Stimulated activated CD4-positive, alpha-beta T cell treated with anti-CD3 and anti-CD28 coated beads, Interleukin-4, amount 100 ng/mL, for 24 hours (primary cell): ENCODE measurements around the gene SLC29A4.
"Not testable (repeated sequence)": the region's sequence is repeated elsewhere in the genome, so short reads cannot be mapped to it uniquely, and the experiment has no call there.

Source experiments
- DNase-seq: peaks from one replicate; pipeline ENCODE4 v3.0.0-alpha.2; 2020

SLC29A4 gene, protein sequence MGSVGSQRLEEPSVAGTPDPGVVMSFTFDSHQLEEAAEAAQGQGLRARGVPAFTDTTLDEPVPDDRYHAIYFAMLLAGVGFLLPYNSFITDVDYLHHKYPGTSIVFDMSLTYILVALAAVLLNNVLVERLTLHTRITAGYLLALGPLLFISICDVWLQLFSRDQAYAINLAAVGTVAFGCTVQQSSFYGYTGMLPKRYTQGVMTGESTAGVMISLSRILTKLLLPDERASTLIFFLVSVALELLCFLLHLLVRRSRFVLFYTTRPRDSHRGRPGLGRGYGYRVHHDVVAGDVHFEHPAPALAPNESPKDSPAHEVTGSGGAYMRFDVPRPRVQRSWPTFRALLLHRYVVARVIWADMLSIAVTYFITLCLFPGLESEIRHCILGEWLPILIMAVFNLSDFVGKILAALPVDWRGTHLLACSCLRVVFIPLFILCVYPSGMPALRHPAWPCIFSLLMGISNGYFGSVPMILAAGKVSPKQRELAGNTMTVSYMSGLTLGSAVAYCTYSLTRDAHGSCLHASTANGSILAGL

DNA sequence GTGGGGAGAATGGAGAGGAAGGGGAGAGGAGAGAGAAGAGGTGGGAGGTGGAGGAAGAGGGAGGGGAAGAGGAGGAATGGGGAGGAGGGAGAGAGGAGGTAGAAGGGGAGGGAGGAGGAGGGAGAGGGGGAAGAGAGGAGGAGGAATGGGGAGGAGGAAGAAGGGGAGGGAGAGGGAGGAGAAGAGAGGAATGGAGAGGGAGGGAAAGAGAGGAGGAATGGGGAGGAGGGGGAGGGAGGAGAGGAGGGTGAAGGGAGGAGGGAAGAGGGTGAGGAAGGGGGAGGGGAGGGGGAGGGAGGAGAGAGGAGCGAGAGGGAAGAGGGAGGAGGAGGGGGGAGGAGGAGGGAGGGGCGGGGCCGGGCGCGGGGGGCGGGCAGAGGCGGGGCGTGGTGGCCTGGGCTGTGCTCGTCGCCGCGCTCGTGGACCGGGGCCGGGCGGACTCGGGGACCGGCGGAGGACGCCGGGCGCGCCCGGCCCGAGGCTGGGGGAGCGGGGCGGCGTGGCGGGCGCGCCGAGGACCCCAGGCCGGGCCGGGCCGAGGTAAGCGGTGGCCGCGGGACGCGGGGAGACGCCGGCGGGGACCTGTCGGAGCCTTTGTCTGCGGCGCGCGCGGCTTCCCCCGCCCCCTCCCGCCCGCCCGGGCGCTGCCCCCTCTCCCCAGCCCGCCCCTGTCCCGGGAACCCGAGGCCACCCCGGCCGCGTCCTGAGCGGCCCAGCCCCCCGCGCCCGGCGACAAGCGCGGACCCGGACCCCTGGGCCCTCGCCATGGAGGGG is at the start of gene SLC29A4:
TSS of gene SLC29A4 (plus strand) at position 401 of the 774 bp plus-strand sequence. CDS start 4,874 bp downstream, outside the sequence.
- DNase-seq = no peak

DNA sequence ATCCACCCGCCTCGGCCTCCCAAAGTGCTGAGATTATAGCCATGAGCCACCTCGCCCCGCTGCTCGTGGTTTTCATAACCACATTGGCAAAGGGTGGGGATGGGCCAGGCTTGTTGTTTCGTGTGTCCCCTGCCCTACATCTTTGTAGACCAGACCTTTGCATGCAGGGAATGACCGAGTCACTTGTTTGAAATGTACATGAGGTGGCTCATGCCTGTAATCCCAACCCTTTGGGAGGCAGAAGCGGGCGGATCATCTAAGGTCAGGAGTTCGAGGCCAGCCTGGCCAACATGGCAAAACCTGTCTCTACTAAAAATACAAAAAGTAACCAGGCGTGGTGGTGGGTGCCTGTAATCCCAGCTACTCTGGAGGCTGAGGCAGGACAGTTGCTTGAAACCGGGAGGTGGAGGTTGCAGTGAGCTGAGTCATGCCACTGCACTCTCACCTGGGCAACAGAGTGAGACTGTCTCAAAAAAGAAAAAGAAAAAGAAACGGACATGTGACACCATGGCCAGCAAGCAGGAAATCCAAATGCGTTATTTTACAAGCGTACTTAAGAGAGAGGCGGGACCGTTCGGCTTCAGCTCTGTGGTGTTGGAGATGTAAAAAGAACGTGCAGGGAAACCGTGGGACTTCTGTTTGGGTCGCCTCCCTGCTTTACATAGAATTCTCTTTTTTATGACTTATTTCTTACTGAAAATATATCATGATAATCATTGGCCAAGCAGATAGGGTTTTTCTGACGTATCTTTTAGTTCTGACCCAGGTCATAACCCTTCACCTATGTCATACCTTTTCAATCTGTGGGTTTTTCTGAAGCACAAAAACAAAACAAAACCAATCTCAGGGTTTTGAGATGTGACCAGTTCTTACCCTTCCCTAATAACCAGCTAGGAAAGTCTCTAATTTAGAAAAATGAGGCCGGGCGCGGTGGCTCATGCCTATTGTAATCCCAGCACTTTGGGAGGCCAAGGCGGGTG is 47.6 kb upstream of the SLC29A4 start:
- no peak for DNase-seq

DNA sequence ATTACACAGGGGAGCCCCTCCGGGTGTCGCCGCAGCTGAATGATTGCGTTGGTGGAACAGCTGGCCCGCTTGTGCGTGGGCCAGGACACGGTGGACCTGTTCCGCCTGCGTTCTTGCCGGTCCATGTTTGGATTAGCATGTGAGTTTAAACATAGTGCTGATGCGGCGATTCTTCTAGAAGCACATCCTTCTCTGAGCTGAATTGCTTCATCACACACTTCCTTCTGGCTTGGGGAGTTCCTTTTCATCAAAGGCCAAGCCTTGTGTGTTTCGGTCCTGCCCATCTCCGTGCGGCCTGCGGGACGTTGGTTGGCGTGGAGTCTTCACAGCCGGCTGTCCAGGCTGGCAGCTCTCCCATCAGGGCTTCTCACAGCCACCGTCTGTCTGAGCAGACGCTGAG is 45.5 kb upstream of the SLC29A4 start:
- no peak for DNase-seq

DNA sequence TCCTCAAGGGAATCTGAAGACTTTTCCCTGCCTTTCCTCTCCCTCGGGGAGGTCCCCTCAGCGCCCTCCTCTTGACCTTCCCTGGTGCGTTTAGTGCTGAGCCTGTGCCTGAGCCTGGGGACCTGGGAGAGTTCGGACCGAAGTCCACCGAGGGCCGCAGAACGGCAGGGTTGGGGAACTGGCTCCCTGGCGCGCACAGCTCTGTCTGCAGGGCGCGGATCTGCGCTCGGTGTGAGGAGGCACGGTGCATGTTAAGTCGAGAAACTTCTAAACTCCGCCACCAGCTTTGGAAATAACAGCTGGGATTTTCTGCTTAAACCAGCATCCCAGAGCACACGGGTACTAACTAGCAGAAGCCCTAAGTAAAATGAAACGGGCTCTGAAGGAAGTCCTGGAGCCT is 44.2 kb upstream of the SLC29A4 start:
- DNase-seq = no peak

DNA sequence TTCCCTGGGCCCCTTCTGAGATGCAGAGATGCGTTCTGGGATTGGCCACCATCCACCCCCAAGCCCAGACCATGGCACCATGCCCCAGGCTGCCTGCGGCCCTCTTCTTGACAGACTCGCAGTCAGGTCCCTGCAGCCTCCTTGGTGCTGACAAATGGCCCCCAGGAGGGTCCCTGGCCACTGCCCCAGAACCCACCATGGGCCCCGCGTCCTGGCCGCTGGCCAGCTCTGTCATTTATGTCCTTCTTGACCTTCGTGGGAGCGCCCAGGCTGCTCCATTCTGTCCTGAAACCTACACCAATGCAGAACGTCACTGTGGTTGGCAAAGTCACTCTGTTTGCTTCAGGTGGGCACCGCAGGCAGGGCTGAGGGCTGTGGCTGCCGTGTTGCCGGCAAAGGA is 39.5 kb upstream of the SLC29A4 start:
- DNase-seq = no peak

DNA sequence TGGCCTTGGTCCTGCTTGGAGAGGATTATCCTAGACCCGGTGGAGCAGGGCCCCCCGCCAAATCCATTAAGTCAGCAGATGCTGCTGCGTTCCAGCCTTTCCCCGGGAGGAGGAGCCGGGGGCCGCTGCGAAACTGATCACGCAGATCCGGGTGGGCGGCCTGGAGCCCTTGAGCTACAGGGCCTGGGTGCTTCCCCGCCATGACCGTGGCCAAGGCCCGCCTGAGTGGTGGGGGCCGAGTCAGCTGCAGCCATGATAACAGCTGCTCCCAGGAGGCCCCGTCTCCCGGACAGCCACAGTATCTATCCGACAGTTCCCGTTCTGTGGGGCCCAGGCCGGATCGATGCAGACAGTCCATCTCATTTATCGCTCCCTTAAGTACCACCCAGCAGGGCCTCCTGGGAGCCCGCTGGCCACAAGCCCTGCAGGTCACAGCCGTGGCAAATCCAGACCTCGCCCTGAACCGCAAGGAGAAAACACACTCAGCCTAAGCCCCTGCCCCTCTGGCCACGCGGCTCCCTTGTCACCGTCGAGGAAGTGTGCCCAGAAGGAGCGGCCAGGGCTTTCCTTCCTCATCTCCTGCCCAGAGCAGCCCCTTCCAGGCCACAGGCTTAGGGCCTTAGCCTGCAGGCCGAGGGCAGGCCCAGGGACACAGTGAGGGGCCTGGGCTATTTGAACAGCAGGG is 34.4 kb upstream of the SLC29A4 start:
- DNase-seq = no peak

DNA sequence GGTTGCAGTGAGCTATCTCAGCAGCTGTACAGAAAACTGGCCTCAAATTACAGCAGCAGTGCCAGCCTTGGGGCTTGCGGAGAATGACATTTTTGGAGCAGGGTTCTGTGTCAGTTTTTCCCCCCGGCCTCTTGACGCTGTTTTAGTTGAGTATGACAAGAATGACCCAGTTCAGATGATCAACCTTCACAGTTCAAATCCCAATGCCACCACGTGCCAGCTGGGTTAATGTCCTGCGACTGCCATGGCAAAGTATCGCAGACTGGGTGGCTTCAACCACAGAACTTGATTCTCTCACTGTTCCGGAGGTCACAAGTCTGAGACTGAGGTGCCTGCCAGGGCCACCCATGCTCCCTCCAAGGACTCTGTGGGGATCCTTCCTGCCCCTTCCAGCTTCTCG is 32.0 kb upstream of the SLC29A4 start:
- DNase-seq = not testable (repeated sequence)

DNA sequence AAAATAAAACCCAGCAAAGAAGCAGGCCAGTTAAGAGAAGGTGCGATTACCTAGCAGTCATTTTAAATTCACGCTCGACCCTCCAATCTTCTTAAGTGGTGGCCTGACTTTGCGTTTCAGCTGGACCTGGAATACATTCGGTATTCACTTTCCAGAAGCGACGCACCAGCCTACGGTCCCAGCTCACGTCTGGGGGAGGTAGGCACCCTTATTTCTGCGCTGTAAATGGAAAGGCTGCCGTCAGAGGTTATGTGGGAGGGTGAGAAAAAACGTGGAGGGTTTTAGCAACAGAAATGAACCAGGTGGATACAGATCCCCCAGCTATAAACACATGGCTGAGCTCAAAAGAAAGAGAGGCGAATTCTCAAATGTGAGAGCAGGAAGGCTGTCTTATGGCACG is 29.2 kb upstream of the SLC29A4 start:
- not testable (repeated sequence) for DNase-seq

DNA sequence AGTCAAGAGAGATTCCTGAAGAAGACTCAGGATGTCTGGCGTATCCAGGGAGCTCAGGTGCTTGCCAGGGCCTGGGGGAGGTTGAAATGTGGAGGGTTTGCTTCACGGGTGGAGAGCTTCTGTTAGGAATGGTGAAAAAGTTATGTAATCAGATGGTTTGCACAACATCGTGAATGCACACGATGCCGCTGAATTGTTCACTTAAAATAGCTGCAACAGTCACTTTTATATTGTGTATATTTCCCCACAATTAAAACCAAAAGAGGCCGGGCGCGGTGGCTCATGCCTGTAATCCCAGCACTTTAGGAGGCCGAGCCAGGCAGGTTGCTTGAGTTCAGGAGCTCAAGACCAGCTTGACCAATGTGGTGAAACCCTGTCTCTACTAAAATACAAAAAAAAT is 28.4 kb upstream of the SLC29A4 start:
- DNase-seq = not testable (repeated sequence)

DNA sequence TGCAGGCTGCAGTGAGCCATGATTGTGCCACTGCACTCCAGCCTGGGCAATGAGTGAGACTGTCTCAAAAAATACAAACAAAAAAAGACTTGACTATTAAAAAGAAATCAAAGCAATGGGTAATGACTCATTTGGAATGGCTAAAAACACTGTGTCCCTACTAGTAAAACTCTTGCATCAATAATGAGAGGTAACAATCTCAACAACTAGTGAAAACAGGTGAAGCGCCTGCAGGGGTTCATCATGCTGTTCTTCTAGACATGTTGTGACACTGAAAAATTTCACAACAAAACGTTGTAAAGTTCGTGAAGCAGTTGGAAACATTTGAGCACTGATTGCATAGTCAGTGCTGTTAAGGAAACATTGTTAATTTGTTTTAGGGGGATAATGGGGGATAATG is 26.9 kb upstream of the SLC29A4 start:
- no peak for DNase-seq

DNA sequence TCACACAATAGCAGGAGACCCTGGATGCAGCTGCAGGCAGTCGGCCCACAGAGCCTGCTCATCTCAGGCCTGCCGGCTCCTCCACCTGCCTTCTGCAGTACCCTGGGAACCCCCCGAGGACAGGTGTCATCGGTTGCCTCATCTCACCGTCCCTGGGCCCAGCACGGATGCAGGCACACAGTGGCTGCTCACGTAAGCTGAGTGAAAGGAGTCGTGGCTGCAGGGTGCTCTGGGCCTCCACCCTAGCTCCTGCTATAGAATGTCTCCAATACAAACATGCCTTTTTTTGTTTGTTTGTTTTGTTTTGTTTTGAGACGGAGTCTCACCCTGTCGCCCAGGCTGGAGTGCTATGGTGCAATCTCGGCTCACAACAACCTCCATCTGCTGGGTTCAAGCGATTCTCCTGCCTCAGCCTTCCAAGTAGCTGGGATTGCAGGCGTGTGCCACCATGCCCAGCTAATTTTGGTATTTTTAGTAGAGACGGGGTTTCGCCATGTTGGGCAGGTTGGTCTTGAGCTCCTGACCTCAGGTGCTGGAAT is 22.1 kb upstream of the SLC29A4 start:
- not testable (repeated sequence) for DNase-seq

DNA sequence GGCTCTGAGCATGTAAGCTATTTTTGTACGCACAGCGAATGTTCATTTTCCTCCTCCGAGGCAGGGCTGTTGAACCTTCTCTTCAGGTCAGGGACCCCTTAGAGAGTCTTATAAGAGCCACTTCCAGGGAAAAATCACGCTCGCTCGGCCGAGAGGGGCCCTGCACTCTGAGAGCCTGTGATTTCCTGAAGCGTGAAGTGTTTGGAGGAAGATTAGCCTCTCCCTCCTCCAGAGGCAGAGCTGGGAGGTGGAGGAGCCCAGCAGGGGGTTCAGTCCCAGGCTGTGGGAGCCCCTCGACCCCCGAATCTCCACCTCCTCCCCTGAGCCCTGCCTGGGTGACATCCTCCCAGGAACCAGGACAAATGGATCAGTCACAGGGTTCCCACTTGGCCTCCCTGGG is 19.7 kb upstream of the SLC29A4 start:
- DNase-seq = not testable (repeated sequence)

DNA sequence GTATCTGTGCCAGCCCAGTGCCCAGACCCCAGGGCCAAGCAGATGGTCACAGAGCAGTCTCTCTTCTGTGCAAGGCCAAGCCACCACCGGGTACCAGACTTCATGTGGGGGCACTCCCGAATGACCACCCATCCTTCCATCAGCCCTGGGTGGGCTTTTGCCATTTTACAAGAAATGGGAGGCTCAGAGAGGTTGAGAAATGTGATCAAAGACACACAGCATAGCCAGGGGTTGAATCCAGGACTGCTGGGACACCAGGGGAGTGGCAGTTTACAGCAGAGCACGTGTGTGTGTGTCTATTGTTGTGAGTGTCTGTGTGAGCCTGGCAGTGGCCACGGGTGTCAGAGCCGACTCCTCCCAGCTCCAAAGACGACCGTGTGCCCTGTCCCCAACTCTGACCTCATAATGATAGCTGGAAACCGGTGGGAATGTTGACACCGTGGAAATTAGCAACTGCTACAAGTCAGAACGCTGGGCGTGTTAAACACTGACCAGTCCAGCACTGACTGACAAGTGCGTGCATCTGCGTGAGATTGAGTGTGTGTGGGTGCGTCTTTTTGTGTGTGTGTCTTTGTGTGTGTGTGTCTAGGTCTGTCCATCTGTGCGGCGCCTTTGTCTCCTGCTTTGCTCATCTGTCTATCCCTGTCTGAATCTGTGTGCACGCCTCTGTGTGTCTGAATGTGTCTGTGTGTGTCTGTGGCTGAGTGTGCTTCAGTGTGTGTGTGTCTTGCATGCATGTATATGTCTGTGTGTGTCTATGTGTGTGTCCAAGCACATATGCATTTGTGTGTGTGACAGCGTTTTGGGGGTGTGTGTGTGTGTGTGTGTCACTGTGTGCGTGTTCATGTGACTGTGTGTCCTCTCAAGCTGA is 17.2 kb upstream of the SLC29A4 start:
- no peak for DNase-seq

DNA sequence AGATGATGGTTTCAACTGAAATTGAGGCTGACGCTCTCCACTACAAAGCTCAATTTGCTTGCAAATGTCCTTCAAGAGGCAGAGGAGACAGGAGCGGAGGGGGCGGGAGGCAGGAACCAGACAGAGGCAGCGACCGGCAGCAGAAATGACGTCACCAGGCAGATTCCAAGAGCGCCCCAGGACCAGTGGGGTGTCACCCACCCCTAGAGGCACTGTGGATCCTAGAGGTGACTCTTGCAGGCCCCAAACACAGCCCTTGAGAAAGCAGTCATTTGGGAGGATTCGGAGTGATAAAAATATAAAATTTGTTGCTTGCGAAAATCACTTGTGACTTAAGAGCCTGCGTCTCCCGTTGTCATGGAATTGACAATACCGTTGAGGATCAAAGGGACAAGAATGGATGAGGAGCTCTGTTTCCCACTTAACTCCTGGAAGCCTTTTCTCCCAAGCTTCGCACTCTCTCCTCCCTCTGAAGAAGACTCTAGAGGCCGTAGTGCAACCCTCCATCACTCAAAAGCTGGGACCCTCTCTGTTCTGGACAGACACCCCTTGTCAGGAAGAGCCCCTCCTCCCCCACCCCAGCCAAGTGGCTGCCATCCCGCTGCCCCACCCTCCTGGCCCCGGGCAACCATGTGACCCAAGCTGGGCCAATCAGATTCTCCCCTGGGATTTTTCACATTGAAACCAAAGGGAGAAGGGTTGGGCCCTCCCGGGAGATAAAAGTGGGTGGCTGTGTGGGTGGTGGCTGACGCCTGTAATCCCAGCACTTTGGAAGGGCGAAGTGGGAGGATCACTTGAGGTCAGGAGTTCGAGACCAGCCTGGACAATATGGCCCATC is 16.3 kb upstream of the SLC29A4 start:
- DNase-seq = no peak

DNA sequence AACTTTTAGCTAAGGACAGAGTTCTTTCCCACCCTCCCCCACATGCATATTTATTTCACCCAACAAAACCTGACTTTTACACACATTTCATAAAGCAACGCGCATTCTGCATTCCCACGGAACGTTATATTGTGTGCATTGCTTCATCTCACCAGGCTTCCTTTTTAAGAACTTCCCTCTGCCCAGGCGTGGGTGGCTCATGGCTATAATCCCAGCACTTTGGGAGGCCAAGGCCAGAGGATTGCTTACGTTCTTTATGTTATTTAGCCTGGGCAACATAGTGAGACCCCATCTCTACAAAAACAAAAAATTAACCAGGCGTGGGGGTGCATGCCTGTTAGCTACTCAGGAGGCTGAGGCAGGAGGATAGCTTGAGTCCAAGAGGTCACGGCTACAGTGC is 14.9 kb upstream of the SLC29A4 start:
- DNase-seq = not testable (repeated sequence)

DNA sequence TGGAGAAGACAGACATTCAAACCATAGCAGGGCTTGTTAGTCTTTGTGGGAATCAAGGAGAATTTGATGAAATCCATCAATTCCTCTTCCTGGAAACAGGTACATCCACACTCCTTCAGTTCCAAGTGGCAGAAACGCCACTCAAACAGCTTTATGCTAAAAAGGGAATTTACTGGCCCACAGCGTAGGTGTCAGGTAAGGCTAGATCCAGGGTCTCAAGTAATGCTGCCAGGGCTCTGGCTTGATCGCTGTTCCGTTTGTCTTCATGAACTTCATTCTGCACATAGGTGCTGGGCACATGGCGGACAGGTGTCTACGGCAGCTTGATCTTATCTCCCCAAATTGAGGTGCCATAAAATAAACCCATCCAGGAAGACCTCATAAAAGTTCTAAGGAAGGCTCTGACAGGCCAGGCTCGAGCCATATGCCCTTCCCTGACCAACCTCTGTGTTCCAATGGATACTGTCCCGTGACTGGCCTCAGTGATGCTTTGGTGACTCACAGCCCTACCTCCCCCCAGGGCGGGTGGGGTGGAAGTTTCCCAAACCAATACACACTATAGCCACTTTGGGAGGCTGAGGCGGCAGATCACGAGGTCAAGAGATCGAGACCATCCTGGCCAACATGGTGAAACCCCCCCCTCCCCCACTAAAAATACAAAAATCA is 12.6 kb upstream of the SLC29A4 start:
- not testable (repeated sequence) for DNase-seq

DNA sequence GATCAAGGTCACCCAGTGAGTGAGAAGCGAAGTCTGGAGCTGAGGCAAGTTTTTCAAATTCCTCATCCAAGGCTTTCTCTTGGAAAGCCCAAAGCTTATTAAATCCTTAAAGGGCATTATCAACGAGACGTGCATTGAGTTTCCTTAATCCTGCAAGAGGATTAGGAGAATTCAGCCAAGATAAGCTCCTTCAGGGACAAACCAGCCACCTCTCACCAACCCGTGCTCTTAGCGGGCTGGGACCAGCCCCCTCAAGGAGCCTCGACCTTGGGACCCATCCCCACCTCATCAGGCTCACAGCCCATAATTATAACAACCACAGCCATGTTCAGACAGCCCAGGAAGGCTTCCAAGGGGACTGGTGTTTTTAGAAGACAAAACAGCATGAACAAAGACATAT is 12.0 kb upstream of the SLC29A4 start:
- no peak for DNase-seq

DNA sequence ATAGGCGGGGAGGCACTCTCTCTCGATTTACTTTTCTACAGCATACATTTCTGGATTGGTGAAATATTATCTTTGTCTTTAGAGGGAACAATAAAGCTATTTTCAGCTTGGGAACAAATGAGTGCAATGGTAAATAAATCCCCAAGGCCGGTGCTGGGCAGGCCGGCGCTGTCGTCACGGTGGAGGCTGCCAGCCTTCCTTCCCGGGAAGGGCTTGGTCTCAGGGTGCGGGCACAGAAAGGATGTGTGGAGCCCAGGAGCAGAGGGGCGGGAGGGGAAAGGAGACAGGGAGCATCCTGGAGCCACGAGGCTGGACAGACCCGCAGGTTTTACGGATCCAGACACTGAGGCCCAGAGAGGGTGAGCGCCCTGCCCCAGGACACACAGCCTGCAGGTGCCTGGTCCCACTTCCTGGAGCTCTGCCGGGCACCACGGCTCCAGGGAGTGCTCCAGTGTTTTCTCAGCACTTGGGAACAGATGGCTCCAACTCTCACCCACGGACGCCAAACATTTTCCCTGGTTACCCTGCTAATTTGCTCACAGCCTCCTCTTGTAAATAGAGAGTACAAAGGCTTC is 8.8 kb upstream of the SLC29A4 start:
- not testable (repeated sequence) for DNase-seq

DNA sequence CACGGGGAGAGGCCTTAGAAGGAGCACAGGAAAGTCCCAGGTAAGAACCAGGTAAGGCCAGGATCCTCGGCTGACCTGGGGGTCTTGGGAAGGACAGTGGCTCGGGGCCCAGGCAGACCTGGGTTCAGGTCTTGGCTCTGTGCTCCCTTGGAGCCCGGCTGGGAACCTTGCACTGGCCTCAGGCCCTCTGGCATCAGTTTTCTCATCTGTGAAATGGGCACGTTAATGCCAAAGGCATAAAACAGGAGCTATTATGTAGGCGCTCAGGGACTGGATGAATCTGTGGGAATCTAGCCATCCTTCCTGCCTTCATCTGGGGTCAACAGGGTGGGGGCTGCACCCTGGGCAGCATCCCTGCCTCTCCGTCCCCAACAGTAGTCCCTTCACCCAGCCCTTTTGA is 8.3 kb upstream of the SLC29A4 start:
- no peak for DNase-seq
